GM12878 (cell line): ENCODE data around the gene KLC4. TPM values are rescaled to one million over a fixed set of nuclear protein-coding genes. Genes with fewer than 3 reads are reported as not detected.

Source experiments
- ATAC-seq: fragments of 200-7000 bp; cut with Tn5 transposase; 3 replicates; pipeline ENCODE4 v1.9.1; 2020; ENCODE audit warnings: mild to moderate bottlenecking, moderate library complexity
- BruUV-seq: library from RNA; stranded (reverse); fragments of 400-500 nt; replicated peaks from 2 replicates; lab custom pipeline; 2021; lab: Mats Ljungman, UMichigan
- CTCF ChIA-PET: fragments of 300-600 bp; sonication (Branson Sonifier 250); formaldehyde crosslinking; extraction: SDS; loops from one replicate; lab custom pipeline; 2021; ENCODE audit warnings: inconsistent platforms; lab: Yijun Ruan, JAX
- POLR2A ChIA-PET: fragments of 350-600 bp; formaldehyde crosslinking; extraction: SDS; loops from one replicate; lab custom pipeline; 2021; ENCODE audit warnings: inconsistent platforms; lab: Charles Lee
- RAD21 ChIA-PET: fragments of 300-600 bp; sonication (Branson Sonifier 250); formaldehyde crosslinking; loops from one replicate; lab custom pipeline; 2023; ENCODE audit warnings: antibody characterized with exemption; ENCODE audit not compliant: unreplicated experiment; lab: Charles Lee
- SMC1A ChIA-PET: fragments of 300-600 bp; sonication (Branson Sonifier 250); formaldehyde crosslinking; loops from one replicate; lab custom pipeline; 2023; ENCODE audit not compliant: unreplicated experiment, uncharacterized antibody; lab: Charles Lee
- DNase-seq: peaks from one replicate; pipeline ENCODE4 v3.0.0-alpha.2; 2011; ENCODE audit warnings: low read depth, low spot score
- FAIRE-seq: peaks from 3 replicates; lab custom pipeline; 2011; peaks lifted over from hg19 to GRCh38; lab: Jason Lieb, UNC
- H2AFZ ChIP-seq: 2 replicates; pipeline ENCODE4 v1.6.0; 2011; ENCODE audit warnings: low read depth, low read length, control low read depth; ENCODE audit not compliant: control insufficient read depth
- H3K27ac ChIP-seq: 2 replicates; pipeline ENCODE4 v1.5.1; 2011; ENCODE audit warnings: control low read depth; ENCODE audit not compliant: control insufficient read depth, insufficient read depth
- H3K27me3 ChIP-seq, 2 experiments: replicated peaks in 1 of 2; 2 replicates each; pipeline versions ENCODE4 v1.6.0 to v1.6.1; 2011; ENCODE audit warnings: low read length in 1 of 2; ENCODE audit not compliant: control insufficient read depth in 2 of 2, insufficient read depth in 2 of 2
- H3K36me3 ChIP-seq, 2 experiments: 2 replicates each; pipeline ENCODE4 v1.5.1; 2011; ENCODE audit warnings: low read length in 1 of 2; ENCODE audit not compliant: control insufficient read depth in 2 of 2, insufficient read depth in 2 of 2
- H3K4me1 ChIP-seq: 2 replicates; pipeline ENCODE4 v1.6.1; 2011; ENCODE audit warnings: mild to moderate bottlenecking, low read length, moderate library complexity, mixed read lengths; ENCODE audit not compliant: control insufficient read depth, insufficient read depth
- H3K4me2 ChIP-seq: 2 replicates; pipeline ENCODE4 v1.6.0; 2011; ENCODE audit warnings: control low read depth; ENCODE audit not compliant: control insufficient read depth, insufficient read depth
- H3K4me3 ChIP-seq: fragments of 200-600 bp; sonication (generic); 2 replicates; pipeline ENCODE4 v1.5.1; 2016
- H3K79me2 ChIP-seq: 2 replicates; pipeline ENCODE4 v1.6.0; 2011; ENCODE audit warnings: low read length; ENCODE audit not compliant: control insufficient read depth, insufficient read depth
- H3K9ac ChIP-seq: 2 replicates; pipeline ENCODE4 v1.8.0; 2011; ENCODE audit warnings: low read length, control low read depth, mixed read lengths; ENCODE audit not compliant: control insufficient read depth, insufficient read depth
- H3K9me3 ChIP-seq: replicated peaks from 3 replicates; pipeline ENCODE4 v1.5.1; 2011; ENCODE audit warnings: mild to moderate bottlenecking, low read length; ENCODE audit not compliant: control insufficient read depth, insufficient read depth
- H4K20me1 ChIP-seq: 2 replicates; pipeline ENCODE4 v1.6.0; 2011; ENCODE audit not compliant: control insufficient read depth, insufficient read depth
- BCL11A ChIP-seq: IDR thresholded peaks from 2 replicates; pipeline ENCODE4 v1.6.1; 2011; ENCODE audit warnings: low read depth, low read length
- CREB1 ChIP-seq: IDR thresholded peaks from 2 replicates; pipeline ENCODE4 v1.6.1; 2012; ENCODE audit warnings: low read depth, mild to moderate bottlenecking, inconsistent platforms
- DPF2 ChIP-seq: fragments of 450-650 bp; IDR thresholded peaks from 2 replicates; pipeline ENCODE4 v1.6.1; 2017; ENCODE audit warnings: mild to moderate bottlenecking
- GATAD2B ChIP-seq: fragments of 450-650 bp; conservative IDR thresholded peaks from 2 replicates; pipeline ENCODE4 v1.6.1; 2017; ENCODE audit warnings: low read depth, mild to moderate bottlenecking, moderate library complexity
- IRF3 ChIP-seq: fragments of 450-650 bp; IDR thresholded peaks from 2 replicates; pipeline ENCODE4 v1.6.1; 2014; ENCODE audit warnings: mild to moderate bottlenecking
- MEF2B ChIP-seq: fragments of 450-650 bp; IDR thresholded peaks from 2 replicates; pipeline ENCODE4 v1.6.1; 2018; ENCODE audit warnings: mild to moderate bottlenecking, moderate library complexity; ENCODE audit not compliant: partially characterized antibody, poor library complexity, severe bottlenecking
- NR2F1 ChIP-seq: fragments of 450-650 bp; conservative IDR thresholded peaks from 2 replicates; pipeline ENCODE4 v1.6.1; 2017; ENCODE audit warnings: mild to moderate bottlenecking
- POLR2AphosphoS5 ChIP-seq: IDR thresholded peaks from 2 replicates; pipeline ENCODE4 v1.6.1; 2011; ENCODE audit warnings: mild to moderate bottlenecking, low read length, inconsistent platforms
- RAD21 ChIP-seq: IDR thresholded peaks from 2 replicates; pipeline ENCODE4 v1.6.1; 2011; ENCODE audit warnings: mild to moderate bottlenecking, low read depth, low read length, moderate library complexity; ENCODE audit not compliant: insufficient read depth
- RB1 ChIP-seq: fragments of 450-650 bp; formaldehyde crosslinking; IDR thresholded peaks from 2 replicates; pipeline ENCODE4 v1.6.1; 2017; ENCODE audit warnings: mild to moderate bottlenecking, borderline replicate concordance
- SMAD1 ChIP-seq: fragments of 450-650 bp; IDR thresholded peaks from 2 replicates; pipeline ENCODE4 v1.6.1; 2018; ENCODE audit warnings: mild to moderate bottlenecking, low read depth; ENCODE audit not compliant: partially characterized antibody
- TCF12 ChIP-seq: IDR thresholded peaks from 2 replicates; pipeline ENCODE4 v1.6.1; 2011; ENCODE audit warnings: low read depth, mild to moderate bottlenecking, low read length
- YY1 ChIP-seq: IDR thresholded peaks from 2 replicates; pipeline ENCODE4 v1.6.1; 2011; ENCODE audit warnings: low read depth, mild to moderate bottlenecking, low read length
- ZNF274 ChIP-seq: IDR thresholded peaks from one replicate; pipeline ENCODE4 v1.8.0; 2011; ENCODE audit not compliant: insufficient read length, insufficient read depth
- WGBS: methylation state at CpG from one replicate; pipeline ENCODE4 v1.1.6; 2016; ENCODE audit warnings: low lambda C conversion rate; ENCODE audit not compliant: insufficient replicate concordance, insufficient coverage; ENCODE audit errors: missing lambda C conversion rate; 5-methylcytosine and 5-hydroxymethylcytosine counted together
- in situ Hi-C: fragments of 300-500 bp; cut with MboI; formaldehyde crosslinking; loops from 9 replicates; pipeline ENCODE4 v1.14.3; 2018; ENCODE audit warnings: mixed read lengths
- intact Hi-C: fragments of 100-400 bp; cut with micrococcal nuclease; formaldehyde crosslinking; loops from one replicate; pipeline ENCODE4 v1.14.2; 2022; ENCODE audit not compliant: unreplicated experiment
- polyA plus RNA-seq, 11 experiments: library from polyadenylated mRNA; depleted of rRNA in 4 of 11; unstranded in 6 of 11; stranded (reverse) in 5 of 11; fragments of >200 nt; fragmentation: Nextera tagmentation in 4 of 11; fragmentation: Illumina TruSeq in 1 of 11; extraction: Ambion mirVana in 4 of 11; extraction: Trizol in 1 of 11; gene quantifications; 1 replicate in 1 of 11; 2 replicates in 10 of 11; pipeline versions ENCODE4 v1.2.1 to v1.2.3, GENCODE V29; 2011 to 2016; ENCODE audit warnings: inconsistent platforms in 2 of 11, missing spikeins in 2 of 11, low read depth in 1 of 11
- total RNA-seq, 4 experiments: library from RNA; depleted of rRNA in 3 of 4; stranded (reverse); fragments of >200 nt in 3 of 4; fragmentation: Illumina TruSeq in 1 of 4; extraction: Trizol in 1 of 4; gene quantifications; 2 replicates each; pipeline versions ENCODE4 v1.2.1 to v1.2.3, GENCODE V29; 2013 to 2021
- TF ChIP-seq, protein P1 (sequence below): IDR thresholded peaks from 2 replicates; pipeline ENCODE4 v1.6.1; 2011; ENCODE audit warnings: low read depth, low read length, improper control_type of control experiment, borderline replicate concordance
- TF ChIP-seq, protein P2 (sequence below): fragments of 450-650 bp; IDR thresholded peaks from 2 replicates; pipeline ENCODE4 v1.6.1; 2016; ENCODE audit warnings: mild to moderate bottlenecking

KLC4 gene
- total and polyA plus RNA-seq, 10 of the 15 experiments (the other 5 are each of a cell fraction or from before 2014, with no cell fraction given) = 0.90 to 13.4 (median 6.9) TPM

GRCh38 chr6:43086022-43086658 is 26.7 kb downstream of the KLC4 start:
- FAIRE-seq = peak; percentile 44
- ChIA-PET POLR2A (interaction anchor here (0.7 to 2.6 kb wide), 5 partner anchors 8 to 84 kb away, joined by 3 to 12 read pairs (median 4); partner anchors contain the start of gene PTK7), RAD21 (interaction anchor here (0.6 to 2.4 kb wide), 5 partner anchors 10 to 73 kb away, joined by 3 to 12 read pairs (median 3); no protein-coding TSS in a partner anchor), CTCF (interaction anchor here (0.8 to 1.1 kb wide), 4 partner anchors 17 to 57 kb away, joined by 3 to 4 read pairs (median 3); no protein-coding TSS in a partner anchor), SMC1A (interaction anchor here (0.9 to 2.7 kb wide), 5 partner anchors 8 to 157 kb away, joined by 3 to 20 read pairs (median 4); no protein-coding TSS in a partner anchor)
- H3K4me2 ChIP-seq = peak overlapping the region; percentile 11; the same call in 1 of the 2 replicates
- in situ Hi-C loops = no loop called here
- H3K4me3 ChIP-seq = no peak overlapping the region
- H3K9ac ChIP-seq = no peak overlapping the region
- DNase-seq = peak; percentile 47
- no peaks in the 10 kb centered on the region for H3K79me2 ChIP-seq
- no peaks in the 10 kb centered on the region for H3K9me3 ChIP-seq
- H4K20me1 ChIP-seq = no peaks in the 10 kb centered on the region
- ATAC-seq = peak; percentile 94
- no peaks in the 10 kb centered on the region for H3K36me3 ChIP-seq
- intact Hi-C loops = no loop called here
- H2AFZ ChIP-seq = peak overlapping the region; percentile 67
- no peaks in the 10 kb centered on the region; a peak in 1 of 4 replicates for H3K27me3 ChIP-seq
- 19% methylated on average over 8 of the region's 8 CpGs for WGBS
- no TSS peak for BruUV-seq
- peak overlapping the region; percentile 23; the same call in 1 of the 2 replicates for H3K27ac ChIP-seq
- H3K4me1 ChIP-seq = peaks cover 12% of the 10 kb centered on the region
- TF ChIP-seq RB1 = no peak
- no peak for TF ChIP-seq ZNF274
- no peak for TF ChIP-seq IRF3
- peak; percentile 67; the same call in 1 of the 2 replicates for TF ChIP-seq GATAD2B
- no peak for TF ChIP-seq CREB1
- no peak for TF ChIP-seq NR2F1
- TF ChIP-seq MEF2B = peak; percentile 97
- TF ChIP-seq, protein P1, sequence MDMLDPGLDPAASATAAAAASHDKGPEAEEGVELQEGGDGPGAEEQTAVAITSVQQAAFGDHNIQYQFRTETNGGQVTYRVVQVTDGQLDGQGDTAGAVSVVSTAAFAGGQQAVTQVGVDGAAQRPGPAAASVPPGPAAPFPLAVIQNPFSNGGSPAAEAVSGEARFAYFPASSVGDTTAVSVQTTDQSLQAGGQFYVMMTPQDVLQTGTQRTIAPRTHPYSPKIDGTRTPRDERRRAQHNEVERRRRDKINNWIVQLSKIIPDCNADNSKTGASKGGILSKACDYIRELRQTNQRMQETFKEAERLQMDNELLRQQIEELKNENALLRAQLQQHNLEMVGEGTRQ = no peak
- peak; percentile 32; the same call in 1 of the 2 replicates for TF ChIP-seq BCL11A
- TF ChIP-seq SMAD1 = peak; percentile 53
- TF ChIP-seq, protein P2, sequence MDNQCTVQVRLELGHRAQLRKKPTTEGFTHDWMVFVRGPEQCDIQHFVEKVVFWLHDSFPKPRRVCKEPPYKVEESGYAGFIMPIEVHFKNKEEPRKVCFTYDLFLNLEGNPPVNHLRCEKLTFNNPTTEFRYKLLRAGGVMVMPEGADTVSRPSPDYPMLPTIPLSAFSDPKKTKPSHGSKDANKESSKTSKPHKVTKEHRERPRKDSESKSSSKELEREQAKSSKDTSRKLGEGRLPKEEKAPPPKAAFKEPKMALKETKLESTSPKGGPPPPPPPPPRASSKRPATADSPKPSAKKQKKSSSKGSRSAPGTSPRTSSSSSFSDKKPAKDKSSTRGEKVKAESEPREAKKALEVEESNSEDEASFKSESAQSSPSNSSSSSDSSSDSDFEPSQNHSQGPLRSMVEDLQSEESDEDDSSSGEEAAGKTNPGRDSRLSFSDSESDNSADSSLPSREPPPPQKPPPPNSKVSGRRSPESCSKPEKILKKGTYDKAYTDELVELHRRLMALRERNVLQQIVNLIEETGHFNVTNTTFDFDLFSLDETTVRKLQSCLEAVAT = no peak
- 0 out of 2 replicates have a peak, but pooled peaks have one; percentile 30 for TF ChIP-seq TCF12
- no peak for TF ChIP-seq RAD21
- peak; percentile 56; the same call in 1 of the 2 replicates for TF ChIP-seq DPF2
- 0 out of 2 replicates have a peak, but pooled peaks have one; percentile 2 for TF ChIP-seq YY1
- TF ChIP-seq POLR2AphosphoS5 = no peak
